Measurements from ENCODE around the gene PCP2.

PCP2 gene

GRCh38 chr19:7605490-7606222 lies 27.9 kb downstream of the PCP2 start:
- ATAC-seq = peak; percentile 69
- TF ChIP-seq ARNTL (CRISPR knock-in tag; IDR thresholded peaks at IDR 0.05; ENCODE audit: borderline replicate concordance, low read depth) = no peak
- TF ChIP-seq TCF4 (CRISPR knock-in tag; IDR thresholded peaks at IDR 0.05; ENCODE audit: borderline replicate concordance) = no peak
- TF ChIP-seq CSRNP3 (CRISPR knock-in tag; IDR thresholded peaks at IDR 0.05) = no peak
- TF ChIP-seq GLIS3 (CRISPR knock-in tag; IDR thresholded peaks at IDR 0.05) = no peak
- no peak for TF ChIP-seq TSHZ2 (CRISPR knock-in tag; IDR thresholded peaks at IDR 0.05)
- no peak for TF ChIP-seq ZFP3 (CRISPR knock-in tag; IDR thresholded peaks at IDR 0.05)
- TF ChIP-seq OSR1 (CRISPR knock-in tag; IDR thresholded peaks at IDR 0.05) = no peak
- TF ChIP-seq ZNF8 (CRISPR knock-in tag; IDR thresholded peaks at IDR 0.05) = no peak
- TF ChIP-seq SNAI2 (CRISPR knock-in tag; IDR thresholded peaks at IDR 0.05) = no peak
- TF ChIP-seq, protein P1, sequence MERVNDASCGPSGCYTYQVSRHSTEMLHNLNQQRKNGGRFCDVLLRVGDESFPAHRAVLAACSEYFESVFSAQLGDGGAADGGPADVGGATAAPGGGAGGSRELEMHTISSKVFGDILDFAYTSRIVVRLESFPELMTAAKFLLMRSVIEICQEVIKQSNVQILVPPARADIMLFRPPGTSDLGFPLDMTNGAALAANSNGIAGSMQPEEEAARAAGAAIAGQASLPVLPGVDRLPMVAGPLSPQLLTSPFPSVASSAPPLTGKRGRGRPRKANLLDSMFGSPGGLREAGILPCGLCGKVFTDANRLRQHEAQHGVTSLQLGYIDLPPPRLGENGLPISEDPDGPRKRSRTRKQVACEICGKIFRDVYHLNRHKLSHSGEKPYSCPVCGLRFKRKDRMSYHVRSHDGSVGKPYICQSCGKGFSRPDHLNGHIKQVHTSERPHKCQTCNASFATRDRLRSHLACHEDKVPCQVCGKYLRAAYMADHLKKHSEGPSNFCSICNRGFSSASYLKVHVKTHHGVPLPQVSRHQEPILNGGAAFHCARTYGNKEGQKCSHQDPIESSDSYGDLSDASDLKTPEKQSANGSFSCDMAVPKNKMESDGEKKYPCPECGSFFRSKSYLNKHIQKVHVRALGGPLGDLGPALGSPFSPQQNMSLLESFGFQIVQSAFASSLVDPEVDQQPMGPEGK (CRISPR knock-in tag; IDR thresholded peaks at IDR 0.05; ENCODE audit: borderline replicate concordance) = no peak
- TF ChIP-seq CREB5 (CRISPR knock-in tag; IDR thresholded peaks at IDR 0.05; ENCODE audit: low read depth) = no peak
- TF ChIP-seq ZNF565 (CRISPR knock-in tag; conservative IDR thresholded peaks at IDR 0.05; ENCODE audit: low read depth) = no peak
- no peak for TF ChIP-seq ZC3H10 (CRISPR knock-in tag; IDR thresholded peaks at IDR 0.05)
- TF ChIP-seq ZNF70 (CRISPR knock-in tag; IDR thresholded peaks at IDR 0.05) = no peak
- TF ChIP-seq ESRRG (CRISPR knock-in tag; IDR thresholded peaks at IDR 0.05) = no peak
- TF ChIP-seq, protein P2, sequence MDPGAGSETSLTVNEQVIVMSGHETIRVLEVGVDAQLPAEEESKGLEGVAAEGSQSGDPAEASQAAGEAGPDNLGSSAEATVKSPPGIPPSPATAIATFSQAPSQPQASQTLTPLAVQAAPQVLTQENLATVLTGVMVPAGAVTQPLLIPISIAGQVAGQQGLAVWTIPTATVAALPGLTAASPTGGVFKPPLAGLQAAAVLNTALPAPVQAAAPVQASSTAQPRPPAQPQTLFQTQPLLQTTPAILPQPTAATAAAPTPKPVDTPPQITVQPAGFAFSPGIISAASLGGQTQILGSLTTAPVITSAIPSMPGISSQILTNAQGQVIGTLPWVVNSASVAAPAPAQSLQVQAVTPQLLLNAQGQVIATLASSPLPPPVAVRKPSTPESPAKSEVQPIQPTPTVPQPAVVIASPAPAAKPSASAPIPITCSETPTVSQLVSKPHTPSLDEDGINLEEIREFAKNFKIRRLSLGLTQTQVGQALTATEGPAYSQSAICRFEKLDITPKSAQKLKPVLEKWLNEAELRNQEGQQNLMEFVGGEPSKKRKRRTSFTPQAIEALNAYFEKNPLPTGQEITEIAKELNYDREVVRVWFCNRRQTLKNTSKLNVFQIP (CRISPR knock-in tag; IDR thresholded peaks at IDR 0.05; ENCODE audit: borderline replicate concordance, low read depth) = no peak
- TF ChIP-seq ISL1 (CRISPR knock-in tag; IDR thresholded peaks at IDR 0.05) = no peak
- TF ChIP-seq RARB (CRISPR knock-in tag; IDR thresholded peaks at IDR 0.05) = no peak
- TF ChIP-seq CSDC2 (CRISPR knock-in tag; IDR thresholded peaks at IDR 0.05) = no peak
- no peak for TF ChIP-seq PPARA (CRISPR knock-in tag; IDR thresholded peaks at IDR 0.05; ENCODE audit: borderline replicate concordance)

DNA sequence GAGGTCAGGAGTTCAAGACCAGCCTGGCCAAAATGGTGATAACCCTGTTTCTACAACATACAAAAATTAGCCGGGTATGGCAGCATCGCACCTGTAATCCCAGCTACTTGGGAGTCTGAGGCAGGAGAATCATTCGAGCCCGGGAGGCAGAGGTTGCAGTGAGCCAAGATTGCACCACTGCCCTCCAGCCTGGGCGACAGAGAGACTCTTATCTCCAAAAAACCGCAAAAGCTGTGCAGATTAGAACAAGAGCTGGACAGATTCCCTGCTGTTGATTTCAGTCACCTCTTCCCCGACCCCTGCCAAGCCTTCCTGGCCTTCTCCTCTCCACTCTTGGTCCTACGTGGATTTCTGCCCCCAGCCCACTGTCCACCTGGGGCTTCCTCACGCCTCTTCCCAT lies 29.6 kb downstream of the PCP2 start:
- ATAC-seq = no peak
- no peak for TF ChIP-seq SNAI2 (CRISPR knock-in tag; IDR thresholded peaks at IDR 0.05)
- TF ChIP-seq CREB5 (CRISPR knock-in tag; IDR thresholded peaks at IDR 0.05; ENCODE audit: low read depth) = no peak
- TF ChIP-seq GLIS3 (CRISPR knock-in tag; IDR thresholded peaks at IDR 0.05) = no peak
- TF ChIP-seq PPARA (CRISPR knock-in tag; IDR thresholded peaks at IDR 0.05; ENCODE audit: borderline replicate concordance) = no peak
- no peak for TF ChIP-seq OSR1 (CRISPR knock-in tag; IDR thresholded peaks at IDR 0.05)
- no peak for TF ChIP-seq ZNF8 (CRISPR knock-in tag; IDR thresholded peaks at IDR 0.05)
- no peak for TF ChIP-seq ZFP3 (CRISPR knock-in tag; IDR thresholded peaks at IDR 0.05)
- TF ChIP-seq ZNF565 (CRISPR knock-in tag; conservative IDR thresholded peaks at IDR 0.05; ENCODE audit: low read depth) = no peak
- no peak for TF ChIP-seq CSRNP3 (CRISPR knock-in tag; IDR thresholded peaks at IDR 0.05)
- no peak for TF ChIP-seq TOX (CRISPR knock-in tag; IDR thresholded peaks at IDR 0.05; ENCODE audit: borderline replicate concordance)
- no peak for TF ChIP-seq ESRRG (CRISPR knock-in tag; IDR thresholded peaks at IDR 0.05)
- no peak for TF ChIP-seq BACH2 (CRISPR knock-in tag; IDR thresholded peaks at IDR 0.05; ENCODE audit: borderline replicate concordance)
- no peak for TF ChIP-seq ZNF70 (CRISPR knock-in tag; IDR thresholded peaks at IDR 0.05)
- TF ChIP-seq, protein P2 (CRISPR knock-in tag; IDR thresholded peaks at IDR 0.05; ENCODE audit: borderline replicate concordance, low read depth) = no peak
- TF ChIP-seq ARNTL (CRISPR knock-in tag; IDR thresholded peaks at IDR 0.05; ENCODE audit: borderline replicate concordance, low read depth) = no peak
- no peak for TF ChIP-seq ZFP30 (CRISPR knock-in tag; IDR thresholded peaks at IDR 0.05)
- TF ChIP-seq RARB (CRISPR knock-in tag; IDR thresholded peaks at IDR 0.05) = no peak
- TF ChIP-seq CSDC2 (CRISPR knock-in tag; IDR thresholded peaks at IDR 0.05) = no peak
- TF ChIP-seq ISL1 (CRISPR knock-in tag; IDR thresholded peaks at IDR 0.05) = no peak
- no peak for TF ChIP-seq TCF4 (CRISPR knock-in tag; IDR thresholded peaks at IDR 0.05; ENCODE audit: borderline replicate concordance)
